ENCODE measurements around the gene ZNF487.

ZNF487 gene

GRCh38 chr10:43399320-43400310, 37.3 kb upstream of the ZNF487 start:
- no peak for DNase-seq (ENCODE audit: low read depth)
- TF ChIP-seq CTCF (conservative IDR thresholded peaks at IDR 0.05; ENCODE audit: low read depth, low read length), result no peak
- H3K4me3 ChIP-seq (ENCODE audit: low read length), result no peak overlapping the region

- H3K4me3 ChIP-seq (ENCODE audit: low read length), result no peak overlapping the region
- DNase-seq (ENCODE audit: low read depth), result no peak
- no peak for TF ChIP-seq CTCF (conservative IDR thresholded peaks at IDR 0.05; ENCODE audit: low read depth, low read length)
Observed at GRCh38 chr10:43401627-43402026, 35.3 kb upstream of the ZNF487 start.

- no peak for TF ChIP-seq CTCF (conservative IDR thresholded peaks at IDR 0.05; ENCODE audit: low read depth, low read length)
- no peak for DNase-seq (ENCODE audit: low read depth)
- H3K4me3 ChIP-seq (ENCODE audit: low read length), result no peak overlapping the region
Observed at GRCh38 chr10:43402176-43402575, 34.7 kb upstream of the ZNF487 start.

- H3K4me3 ChIP-seq (ENCODE audit: low read length), result no peak overlapping the region
Observed at GRCh38 chr10:43402880-43403452, 33.9 kb upstream of the ZNF487 start.

GRCh38 chr10:43403911-43404703, 32.8 kb upstream of the ZNF487 start:
- TF ChIP-seq CTCF (conservative IDR thresholded peaks at IDR 0.05; ENCODE audit: low read depth, low read length), result no peak
- DNase-seq (ENCODE audit: low read depth), result no peak
- no peak overlapping the region for H3K4me3 ChIP-seq (ENCODE audit: low read length)

More at GRCh38 chr10:43402880-43403452, 33.9 kb upstream of the ZNF487 start:
- TF ChIP-seq CTCF (conservative IDR thresholded peaks at IDR 0.05; ENCODE audit: low read depth, low read length), result no peak
- no peak for DNase-seq (ENCODE audit: low read depth)

GRCh38 chr10:43404704-43405084, 32.2 kb upstream of the ZNF487 start:
- no peak for TF ChIP-seq CTCF (conservative IDR thresholded peaks at IDR 0.05; ENCODE audit: low read depth, low read length)
- DNase-seq (ENCODE audit: low read depth), result no peak
- H3K4me3 ChIP-seq (ENCODE audit: low read length), result no peak overlapping the region

Data from retinal pigment epithelial cell (primary cell).